DMS153 (cell line): Measurements from ENCODE around the gene TYMP.

Source experiments
- DNase-seq: peaks from one replicate; lab custom pipeline; 2025; lab: John Stamatoyannopoulos, UW

TYMP gene

GRCh38 chr22:50529897-50530579 lies at the start of gene TYMP:
TYMP (minus strand) TSS chr22:50530012; CDS start chr22:50529709, 303 bp downstream.
- no peak for DNase-seq

- DNase-seq: no peak
Observed at GRCh38 chr22:50578776-50579310, 49.0 kb upstream of the TYMP start.

- DNase-seq: no peak
Observed at GRCh38 chr22:50577987-50578775, 48.4 kb upstream of the TYMP start, which contains the start of gene CPT1B. CPT1B (minus strand) TSS chr22:50578427; CDS start chr22:50577915, 512 bp downstream.

DNA sequence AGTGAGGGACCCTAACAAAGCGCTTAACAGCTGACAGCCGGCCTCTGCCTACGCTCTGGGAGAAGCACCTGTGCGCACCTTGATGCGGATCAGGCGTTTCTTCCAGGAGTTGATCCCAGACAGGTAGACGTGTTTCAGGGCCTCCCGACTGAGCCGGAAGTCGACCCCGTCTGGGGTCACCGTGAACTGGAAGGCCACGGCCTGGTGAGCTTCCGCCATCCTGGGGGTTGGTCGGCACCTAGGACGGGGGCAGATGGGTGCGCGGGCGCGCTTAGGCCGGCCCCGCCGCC lies 47.8 kb upstream of the TYMP start:
- DNase-seq: no peak

- no peak for DNase-seq
Observed at GRCh38 chr22:50576806-50577696, 47.2 kb upstream of the TYMP start.

DNA sequence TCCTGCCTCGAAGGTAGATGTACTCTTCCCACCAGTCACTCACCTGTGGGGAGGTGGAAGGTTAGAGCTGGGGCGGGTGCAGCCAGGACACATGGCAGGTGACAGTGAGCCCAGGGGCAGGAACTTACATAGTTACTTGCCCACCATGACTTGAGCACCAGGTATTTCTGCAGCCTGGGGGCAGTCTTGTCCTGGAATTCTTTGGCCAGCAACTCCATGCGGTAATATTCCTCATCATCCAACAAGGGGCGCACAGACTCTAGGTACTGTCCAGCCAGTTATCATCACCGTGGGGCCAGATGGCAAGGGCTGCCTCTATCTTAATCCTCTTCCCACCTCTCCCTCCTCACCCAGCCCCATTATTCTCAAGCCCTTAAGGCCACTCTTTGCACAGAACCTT lies 46.3 kb upstream of the TYMP start:
- DNase-seq: peak; percentile 49

DNA sequence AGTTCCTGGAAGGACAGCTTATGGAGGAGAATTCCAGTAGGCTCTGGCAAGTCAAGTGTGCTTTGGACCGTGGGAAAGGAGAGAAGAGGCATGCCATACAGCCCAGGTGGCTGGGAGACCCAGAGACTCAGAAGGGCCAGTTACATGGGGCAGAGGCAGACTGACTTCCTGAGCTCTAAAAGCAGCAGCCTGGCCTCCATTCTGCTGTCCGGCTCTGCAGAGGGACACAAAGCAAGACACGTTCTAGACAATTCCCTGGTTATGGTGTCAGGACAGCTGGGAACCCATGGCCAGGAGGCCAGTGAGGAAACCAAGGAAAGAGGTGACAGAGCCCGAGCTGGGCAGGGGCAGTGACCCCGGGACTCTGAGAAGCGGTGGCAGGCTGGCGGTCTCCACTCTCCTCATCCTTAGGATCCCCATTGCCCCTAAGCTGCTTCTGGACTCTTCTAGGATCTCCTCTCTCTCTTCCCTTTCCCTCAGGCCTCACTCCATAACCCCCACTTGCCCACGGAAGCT lies 45.7 kb upstream of the TYMP start:
- no peak for DNase-seq

DNA sequence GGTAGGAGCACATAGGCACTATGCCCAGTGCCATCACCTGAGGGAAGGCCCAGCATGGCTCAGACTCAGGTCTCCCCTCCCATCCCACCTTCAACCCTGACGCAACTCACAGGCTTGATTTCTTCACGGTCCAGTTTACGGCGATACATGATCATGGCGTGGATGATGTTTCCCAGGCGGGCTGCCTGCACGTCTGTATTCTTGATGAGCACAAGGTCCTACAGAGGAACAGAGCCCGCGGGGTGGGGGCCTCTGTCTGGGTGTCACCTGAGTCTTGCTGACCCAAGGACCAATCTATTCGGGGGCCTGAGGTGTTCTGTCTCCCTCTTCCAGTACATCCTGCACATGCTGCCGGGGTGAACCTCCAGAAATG lies 44.6 kb upstream of the TYMP start:
- no peak for DNase-seq

- no peak for DNase-seq
Observed at GRCh38 chr22:50573491-50574382, 43.9 kb upstream of the TYMP start.

DNA sequence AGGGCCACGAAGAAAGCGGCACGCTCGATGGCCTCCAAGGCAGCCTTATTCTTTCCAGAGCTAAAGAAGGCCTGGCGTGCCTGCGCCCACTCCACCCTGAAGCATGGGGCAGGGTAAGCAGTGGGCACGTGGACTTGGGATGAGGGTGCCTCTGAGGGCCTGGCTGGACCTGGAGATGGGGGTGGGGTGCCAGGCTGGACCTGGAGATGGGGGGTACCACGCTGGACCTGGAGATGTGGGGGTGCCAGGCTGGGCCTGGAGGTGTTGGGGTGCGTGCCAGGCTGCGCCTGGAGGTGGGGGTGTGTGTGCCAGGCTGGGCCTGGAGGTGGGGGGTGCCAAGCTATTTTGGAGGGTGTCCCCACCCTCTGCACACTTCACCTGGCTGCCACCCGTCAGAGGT lies 43.2 kb upstream of the TYMP start:
- DNase-seq: no peak

DNA sequence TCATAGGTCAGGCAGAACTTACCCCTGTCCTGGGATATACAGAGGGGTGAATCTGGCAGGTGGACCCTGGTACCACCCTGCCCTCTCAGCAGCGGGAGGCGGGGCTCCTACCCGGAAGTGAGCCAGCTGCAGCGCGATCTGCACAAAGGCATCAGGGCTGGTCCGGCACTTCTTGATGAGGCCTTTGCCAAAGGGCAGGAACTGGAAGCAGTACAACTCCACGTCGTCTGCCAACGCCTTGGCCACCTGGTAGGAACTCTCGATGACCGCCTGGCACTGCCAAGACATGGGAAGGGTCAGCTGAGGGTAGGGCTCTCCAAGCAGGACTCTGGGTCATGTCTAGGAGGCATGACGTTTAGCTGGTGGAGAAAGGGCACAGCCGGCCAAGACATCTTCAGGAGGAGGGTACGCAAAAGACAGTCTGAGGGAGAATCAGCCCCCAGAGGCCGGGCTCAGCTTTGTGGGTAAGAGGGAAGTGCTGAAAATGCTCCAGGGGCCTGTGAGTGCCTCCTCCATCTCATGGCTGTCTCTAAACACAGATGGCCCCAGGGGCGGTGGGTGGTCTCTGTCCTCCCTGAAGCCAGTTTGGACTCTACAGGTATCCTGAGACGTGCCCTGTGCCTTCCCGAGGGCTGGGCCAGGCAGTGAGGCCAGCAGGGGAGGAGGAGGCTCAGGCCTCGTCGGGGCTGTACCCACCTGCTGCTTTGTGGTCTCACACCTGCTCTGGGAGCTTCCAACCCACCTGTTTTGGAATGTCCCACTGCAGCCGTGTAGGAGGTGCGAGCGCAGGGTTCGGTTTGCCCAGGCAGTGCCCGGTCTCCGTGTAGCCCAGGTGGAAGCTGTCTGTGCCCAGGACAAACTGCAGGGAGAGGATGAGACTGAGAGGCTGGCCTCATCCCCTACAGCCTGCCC lies 41.7 kb upstream of the TYMP start:
- DNase-seq: no peak

DNA sequence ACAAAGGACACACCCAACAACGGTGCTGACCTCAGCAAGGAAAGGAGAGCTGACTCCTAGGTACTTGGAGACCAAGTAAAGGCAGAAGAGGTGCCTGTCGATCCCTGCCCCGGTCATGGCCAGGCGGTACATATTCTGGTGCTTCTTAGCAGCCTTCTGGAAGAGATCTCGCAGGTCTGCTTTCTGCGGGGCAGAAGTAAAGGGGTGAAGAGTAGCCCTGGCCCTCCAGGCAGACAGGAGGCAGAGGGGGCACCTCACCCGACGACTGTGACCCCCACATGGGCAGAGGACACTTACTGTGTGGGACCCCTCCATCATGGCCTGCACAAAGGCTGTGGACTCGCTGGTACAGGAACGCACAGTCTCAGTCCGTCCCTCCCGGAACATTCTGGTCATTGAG lies 41.0 kb upstream of the TYMP start:
- no peak for DNase-seq

DNA sequence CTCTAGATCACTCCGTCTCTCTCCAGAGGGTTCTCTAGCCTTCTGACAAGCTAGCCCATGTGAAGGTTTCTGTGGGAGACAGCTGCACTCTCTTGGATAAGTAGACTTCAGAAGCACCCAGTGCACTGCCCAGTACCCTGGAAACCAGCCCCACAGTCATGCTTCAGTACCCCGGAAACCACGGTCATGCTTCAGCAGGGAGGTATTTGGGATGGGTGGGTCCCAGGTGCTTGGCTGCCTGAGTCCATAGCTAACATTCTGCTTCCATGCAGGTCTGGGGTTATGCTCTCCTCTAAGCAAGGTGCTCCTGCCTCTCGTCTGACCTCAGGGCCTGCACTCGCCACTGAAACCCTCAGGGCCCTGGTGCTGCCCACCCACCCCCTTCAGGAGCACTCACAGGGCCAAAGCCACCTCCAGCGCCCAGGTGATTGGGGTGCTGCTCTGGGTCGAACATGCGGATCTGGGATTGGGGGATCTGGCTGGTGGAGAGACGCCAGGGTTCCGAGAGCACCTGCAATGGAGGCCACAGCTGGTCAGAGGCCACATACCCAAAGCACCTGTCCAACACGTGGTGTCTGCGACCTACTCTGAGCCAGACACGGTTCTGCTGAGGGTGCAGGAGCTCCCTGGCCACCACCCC lies 40.2 kb upstream of the TYMP start:
- no peak for DNase-seq

GRCh38 chr22:50569041-50569459 lies 39.2 kb upstream of the TYMP start:
- DNase-seq: no peak

GRCh38 chr22:50568626-50569025 lies 38.8 kb upstream of the TYMP start:
- DNase-seq: no peak

DNA sequence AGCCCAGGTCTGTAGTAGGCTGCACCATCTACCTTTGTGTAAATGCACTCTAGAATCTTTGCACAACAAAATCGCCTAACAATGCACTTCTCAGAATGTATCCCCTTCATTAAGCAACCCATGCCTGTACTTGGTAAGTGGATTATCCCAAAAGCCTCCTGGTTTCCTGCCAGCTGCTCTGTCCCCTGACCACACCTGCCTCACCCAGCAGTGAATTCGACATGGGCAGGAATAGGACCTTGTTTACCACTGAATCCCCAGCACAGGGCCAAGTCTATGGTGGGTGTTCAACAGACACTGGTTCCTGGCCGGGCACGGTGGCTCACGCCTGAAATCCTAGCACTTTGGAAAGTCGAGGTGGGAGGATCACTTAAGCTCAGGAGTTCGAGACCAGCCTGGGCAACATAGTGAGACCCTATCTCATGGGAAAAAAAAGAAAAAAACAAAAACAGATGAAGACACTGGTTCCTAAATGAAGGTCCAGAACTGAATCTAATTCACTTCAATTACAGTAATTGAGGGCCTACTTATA lies 38.0 kb upstream of the TYMP start:
- DNase-seq: no peak

- no peak for DNase-seq
Observed at GRCh38 chr22:50564289-50564688, 34.5 kb upstream of the TYMP start.

DNA sequence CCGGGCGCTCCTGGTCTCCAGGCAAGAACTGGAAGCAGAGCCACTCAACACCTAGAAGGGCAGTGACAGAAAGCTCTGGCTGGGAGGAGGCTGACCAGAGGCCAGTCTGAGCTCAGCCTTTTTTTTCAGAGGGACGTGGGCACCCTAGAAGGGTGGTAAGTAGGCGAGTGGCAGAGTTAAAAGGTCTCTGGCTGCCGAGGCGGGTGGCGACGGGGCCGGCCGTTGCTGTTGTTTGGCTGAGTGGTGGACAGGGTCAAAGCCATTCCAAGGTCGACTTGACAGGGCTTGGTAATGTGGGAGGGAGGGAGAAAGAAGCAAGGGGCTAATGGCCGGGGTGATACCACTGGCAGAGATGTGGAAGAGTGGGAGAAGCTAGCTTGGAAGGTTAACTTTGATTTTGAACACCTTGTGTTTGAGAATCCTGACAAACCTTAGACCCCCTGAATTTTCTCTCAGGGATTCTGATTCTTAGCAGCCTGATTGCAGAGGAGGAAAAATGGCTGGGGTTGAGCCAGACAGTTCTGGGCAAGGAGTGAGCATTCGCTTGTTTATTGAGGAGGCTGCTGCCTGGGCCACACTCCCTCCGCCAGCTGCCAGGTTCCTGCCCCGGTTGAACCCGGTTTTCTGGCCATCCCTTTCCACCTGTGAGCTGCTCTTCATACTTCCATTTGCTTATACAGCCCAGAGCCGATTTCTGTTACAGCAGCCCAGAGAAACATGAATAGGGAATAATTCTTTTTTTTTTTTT lies 33.8 kb upstream of the TYMP start:
- DNase-seq: no peak
